GM19463 (cell line): Measurements from ENCODE around the gene GPR152.
"Not testable (repeated sequence)": the region's sequence is repeated elsewhere in the genome, so short reads cannot be mapped to it uniquely, and the experiment has no call there.

Experiments
- ATAC-seq: cut with Tn5 transposase; IDR thresholded peaks from one replicate; pipeline ENCODE4 v1.9.1; 2021; ENCODE audit warnings: mild to moderate bottlenecking, moderate library complexity; ENCODE audit not compliant: unreplicated experiment

GPR152 gene

GRCh38 chr11:67489885-67490726, 37.6 kb upstream of the GPR152 start:
- ATAC-seq, result no peak

- ATAC-seq, result no peak
Observed at GRCh38 chr11:67489203-67489884, 36.8 kb upstream of the GPR152 start.

DNA sequence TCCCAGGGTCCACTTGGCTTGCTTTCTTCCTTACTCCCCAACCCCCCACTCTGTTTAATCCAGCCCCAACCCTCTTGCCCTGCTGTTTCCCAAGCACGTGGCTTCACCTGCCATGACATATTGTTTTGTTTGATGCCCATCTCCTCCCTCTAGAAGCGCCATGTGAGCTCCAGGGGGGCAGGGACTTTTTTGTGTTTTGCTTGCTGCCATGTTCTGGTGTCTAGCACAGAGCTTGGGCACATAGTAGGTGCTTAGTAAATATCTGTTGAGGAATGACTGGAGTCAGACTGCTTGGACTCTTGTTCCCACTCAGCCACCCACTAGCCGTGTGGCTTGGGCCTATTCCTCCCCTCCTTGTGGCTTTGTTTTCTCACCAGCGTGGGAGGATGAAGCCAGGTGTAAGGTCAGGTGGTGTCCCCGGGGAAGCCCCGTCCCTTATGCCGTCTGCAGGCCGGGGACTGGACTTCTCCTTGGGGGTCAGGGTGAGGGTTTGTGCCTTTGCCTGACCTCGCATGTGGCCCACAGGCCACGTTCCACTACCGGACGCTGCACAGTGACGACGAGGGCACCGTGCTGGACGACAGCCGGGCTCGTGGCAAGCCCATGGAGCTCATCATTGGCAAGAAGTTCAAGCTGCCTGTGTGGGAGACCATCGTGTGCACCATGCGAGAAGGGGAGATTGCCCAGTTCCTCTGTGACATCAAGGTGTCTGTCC, 34.1 kb upstream of the GPR152 start:
- ATAC-seq, result no peak

GRCh38 chr11:67485873-67486361, 33.4 kb upstream of the GPR152 start:
- not testable (repeated sequence) for ATAC-seq

- no peak for ATAC-seq
Observed at GRCh38 chr11:67484847-67485311, 32.4 kb upstream of the GPR152 start.

DNA sequence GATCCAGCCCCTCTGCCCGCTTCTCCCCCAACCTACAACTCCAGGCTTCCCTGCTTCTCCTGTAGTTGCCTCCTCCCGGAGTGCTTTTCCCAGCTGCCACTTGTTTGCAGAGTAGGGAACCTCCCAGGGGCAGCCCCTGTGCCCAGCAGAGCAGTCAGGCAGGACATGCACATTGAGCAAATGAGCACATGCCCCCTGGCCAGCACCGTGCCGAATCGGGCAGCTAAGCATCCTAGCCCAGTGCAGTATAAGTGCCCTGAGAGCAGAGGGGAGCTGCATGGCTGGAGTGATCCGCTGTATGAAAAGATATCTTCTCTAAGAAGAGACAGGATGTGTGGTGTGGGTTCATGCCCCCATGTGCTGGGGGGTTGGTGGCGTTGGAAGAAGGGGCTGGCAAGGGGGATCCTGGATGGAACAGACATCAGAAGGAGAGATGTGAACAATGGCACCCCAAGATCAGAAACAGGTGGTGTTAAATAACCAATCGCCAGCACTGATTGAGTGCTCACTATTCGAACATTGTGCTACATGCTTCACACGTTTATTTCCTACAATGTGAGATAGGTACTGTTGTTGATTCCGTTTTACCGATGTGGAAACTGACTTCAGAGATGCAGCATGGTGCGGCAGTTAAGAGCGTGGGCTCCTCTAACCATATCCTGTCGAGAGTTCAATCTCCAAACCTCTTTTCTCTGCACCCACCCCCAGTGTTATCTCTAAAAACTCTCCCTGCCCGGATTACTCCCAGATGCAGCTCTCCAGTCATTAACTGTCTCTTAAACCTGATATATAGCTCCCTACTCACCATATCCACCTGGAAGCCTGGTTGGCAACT, 31.5 kb upstream of the GPR152 start:
- ATAC-seq, result no peak

DNA sequence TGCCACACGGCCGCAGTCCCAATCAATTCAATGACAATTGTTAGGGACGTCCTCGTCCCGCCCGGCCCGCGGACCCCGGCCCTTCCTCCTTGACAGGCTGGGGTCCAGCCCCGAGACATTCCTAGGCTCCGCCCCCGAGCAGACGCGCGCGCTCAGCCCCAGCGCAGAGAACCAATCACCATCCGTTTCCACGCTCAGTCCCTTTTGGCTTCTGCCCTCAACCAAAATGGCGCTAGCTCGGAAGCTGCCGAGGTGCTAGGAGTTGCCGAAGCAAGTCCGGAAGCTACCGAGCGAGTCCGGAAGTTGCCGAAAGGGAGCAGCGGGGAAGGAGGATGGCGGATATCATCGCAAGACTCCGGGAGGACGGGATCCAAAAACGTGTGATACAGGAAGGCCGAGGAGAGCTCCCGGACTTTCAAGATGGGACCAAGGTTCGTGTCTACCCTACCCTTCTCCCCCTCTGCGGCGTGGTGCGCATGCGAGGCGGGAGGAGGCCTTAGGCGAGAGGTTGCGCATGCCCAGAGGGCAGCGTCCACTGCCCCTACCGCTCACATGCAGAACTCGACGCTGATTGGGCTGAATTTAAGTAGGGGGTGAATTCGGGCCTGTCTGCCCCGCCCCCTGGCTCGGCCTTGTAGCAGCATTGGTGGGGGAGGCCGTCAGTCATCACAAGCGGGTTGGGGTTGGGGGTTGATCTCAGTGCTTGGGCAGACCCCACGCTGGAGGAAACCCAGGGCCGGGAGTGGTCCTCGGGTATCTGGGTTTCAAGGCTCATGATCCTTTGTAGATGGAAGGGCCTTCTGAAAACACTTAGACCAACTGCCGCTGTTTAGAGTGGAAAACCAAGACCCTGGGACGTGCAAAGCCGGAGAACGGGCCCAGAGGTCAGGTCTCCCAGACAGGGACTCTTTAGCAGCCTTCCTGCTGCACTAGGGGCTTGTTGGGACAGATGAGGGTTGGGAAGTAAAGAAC, 30.6 kb upstream of the GPR152 start, which contains the start of gene AIP:
Gene AIP (plus strand): TSS at position 200 of the 972 bp plus-strand sequence. CDS start 133 bp downstream, at position 333.
- ATAC-seq, result peak; percentile 59

DNA sequence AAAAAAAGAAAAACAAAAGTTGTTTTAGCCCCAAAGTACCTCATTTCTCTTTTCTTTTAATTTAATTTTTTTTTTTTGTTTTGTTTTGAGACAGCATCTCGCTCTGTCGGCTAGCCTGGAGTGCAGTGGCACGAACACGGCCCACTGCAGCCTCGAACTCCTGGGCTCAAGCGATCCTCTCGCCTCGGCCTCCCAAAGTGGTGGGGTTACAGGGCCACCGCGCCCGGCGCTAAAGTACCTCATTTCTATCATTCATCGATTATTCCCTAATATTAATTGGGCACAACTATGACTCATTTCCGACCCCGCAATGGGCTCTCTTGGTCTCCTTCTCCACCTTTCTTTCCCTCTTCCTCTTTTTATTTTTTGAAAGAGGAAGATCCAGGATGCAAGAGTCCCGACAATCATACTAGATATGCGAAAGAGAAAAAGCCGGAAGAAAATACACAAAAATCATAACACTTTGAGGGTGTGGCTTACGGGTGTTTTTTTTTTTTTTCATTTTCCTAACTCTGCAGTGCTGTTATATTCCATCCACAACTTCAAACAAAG, 29.8 kb upstream of the GPR152 start:
- no peak for ATAC-seq

DNA sequence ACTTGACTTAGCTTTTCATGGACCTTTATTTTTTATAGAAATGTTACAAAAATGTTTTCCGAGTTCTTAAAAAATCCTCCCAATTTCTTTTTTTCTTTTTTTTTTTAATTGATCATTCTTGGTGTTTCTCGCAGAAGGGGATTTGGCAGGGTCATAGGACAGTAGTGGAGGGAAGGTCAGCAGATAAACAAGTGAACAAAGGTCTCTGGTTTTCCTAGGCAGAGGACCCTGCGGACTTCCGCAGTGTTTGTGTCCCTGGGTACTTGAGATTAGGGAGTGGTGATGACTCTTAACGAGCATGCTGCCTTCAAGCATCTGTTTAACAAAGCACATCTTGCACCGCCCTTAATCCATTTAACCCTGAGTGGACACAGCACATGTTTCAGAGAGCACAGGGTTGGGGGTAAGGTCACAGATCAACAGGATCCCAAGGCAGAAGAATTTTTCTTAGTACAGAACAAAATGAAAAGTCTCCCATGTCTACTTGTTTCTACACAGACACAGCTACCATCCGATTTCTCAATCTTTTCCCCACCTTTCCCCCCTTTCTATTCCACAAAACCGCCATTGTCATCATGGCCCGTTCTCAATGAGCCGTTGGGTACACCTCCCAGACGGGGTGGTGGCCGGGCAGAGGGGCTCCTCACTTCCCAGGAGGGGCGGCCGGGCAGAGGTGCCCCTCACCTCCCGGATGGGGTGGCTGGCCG, 25.0 kb upstream of the GPR152 start:
- ATAC-seq, result not testable (repeated sequence)

- not testable (repeated sequence) for ATAC-seq
Observed at GRCh38 chr11:67476692-67477091, 24.2 kb upstream of the GPR152 start.

- ATAC-seq, result no peak
Observed at GRCh38 chr11:67472882-67473281, 20.4 kb upstream of the GPR152 start.

DNA sequence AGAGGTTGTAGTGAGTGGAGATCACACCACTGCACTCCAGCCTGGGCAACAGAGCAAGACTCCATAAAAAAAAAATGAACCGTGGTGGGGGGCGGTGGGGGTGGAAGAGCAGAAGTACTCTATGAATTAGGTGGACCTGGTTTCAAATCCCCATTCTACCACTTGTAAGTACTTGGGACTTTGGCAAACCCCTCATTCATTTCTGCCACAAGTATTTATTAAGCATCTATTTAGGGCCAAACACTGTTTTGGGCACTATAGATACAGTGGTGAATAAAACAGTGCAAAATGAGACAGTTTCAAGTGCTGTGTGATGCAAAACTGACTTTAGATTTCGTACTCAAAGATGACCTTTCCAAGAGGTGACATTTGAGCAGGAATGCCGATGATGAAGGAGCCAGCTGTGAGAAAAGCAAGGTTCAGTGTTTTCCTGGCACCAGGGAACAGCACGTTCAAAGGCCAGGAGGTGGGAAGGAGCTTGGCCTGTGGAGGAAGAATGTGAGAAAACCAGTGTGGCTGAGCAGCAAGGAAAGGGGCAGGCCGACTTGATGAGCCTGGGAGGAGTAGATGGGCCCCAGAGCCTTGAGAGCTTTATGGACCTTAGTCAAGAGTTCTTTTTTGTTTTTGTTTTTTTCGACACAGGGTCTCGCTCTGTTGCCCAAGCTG, 17.9 kb upstream of the GPR152 start:
- no peak for ATAC-seq

GRCh38 chr11:67469508-67469811, 16.9 kb upstream of the GPR152 start:
- no peak for ATAC-seq

DNA sequence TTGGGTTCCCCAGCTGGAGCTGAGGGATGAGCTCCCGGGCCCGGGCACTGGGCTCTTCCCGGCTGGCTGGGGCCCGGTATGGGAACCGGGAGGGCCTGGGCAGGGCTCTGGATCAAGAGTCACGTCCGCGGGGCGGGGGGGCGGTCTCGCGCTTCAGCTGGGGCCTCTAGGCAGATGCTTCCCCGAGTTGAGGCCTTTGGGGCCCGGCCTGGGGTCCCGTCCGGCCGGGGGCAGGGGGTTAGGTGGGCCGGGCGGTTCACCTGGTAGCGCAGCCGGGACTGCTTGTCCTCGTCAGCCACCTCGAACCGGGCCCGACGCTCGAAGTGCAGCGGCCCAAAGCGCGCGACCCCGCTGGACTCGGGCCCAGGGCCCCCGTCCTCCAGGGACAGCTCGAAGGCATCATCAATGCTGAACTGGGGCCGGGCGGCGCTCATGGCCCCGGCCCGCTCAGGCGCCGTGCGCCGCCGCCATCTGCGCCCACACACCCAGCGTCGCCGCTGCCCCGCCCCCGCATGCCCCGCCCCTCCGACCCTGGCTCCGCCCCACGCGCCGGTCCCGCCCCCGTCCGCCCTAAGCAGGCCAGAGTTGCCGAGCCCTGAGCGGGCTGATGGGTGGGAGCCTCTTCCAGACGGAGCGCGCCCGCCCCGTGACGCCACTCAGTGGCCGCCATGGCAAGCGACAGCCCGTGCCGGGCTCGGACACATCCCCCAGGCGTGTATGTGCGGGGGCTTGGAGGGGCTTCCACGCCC, 16.4 kb upstream of the GPR152 start, which contains the start of gene TMEM134:
Gene TMEM134 (minus strand): TSS at position 493 of the 749 bp plus-strand sequence. CDS start 59 bp downstream, at position 434.
- peak; percentile 63 for ATAC-seq

DNA sequence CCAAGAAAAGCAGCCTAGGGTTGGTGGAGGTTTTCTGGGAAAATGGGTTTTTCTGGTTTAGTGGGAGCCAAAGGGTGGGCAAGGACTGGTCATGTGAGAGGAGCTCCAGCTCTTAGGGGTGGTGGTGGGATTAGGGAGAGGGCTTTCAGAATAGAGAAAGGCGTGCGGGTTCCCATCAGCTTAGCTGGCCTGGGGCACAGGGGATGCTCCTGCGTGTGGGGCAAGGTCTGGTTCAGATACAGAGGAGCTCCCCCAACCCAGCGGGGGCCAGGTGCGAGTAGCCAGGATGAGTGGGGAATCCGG, 15.9 kb upstream of the GPR152 start:
- no peak for ATAC-seq

GRCh38 chr11:67468056-67468455, 15.5 kb upstream of the GPR152 start:
- ATAC-seq, result no peak
